K562 treated with DMSO at 1 percent for 12 hours (cell line): ENCODE data around the gene KIAA0040. TPM values are rescaled to one million over a fixed set of nuclear protein-coding genes. Genes with fewer than 3 reads are reported as not detected.

Experiments used
- total RNA-seq: library from RNA; unstranded; fragments of 300-600 nt; gene quantifications from 2 replicates; pipeline ENCODE4 v1.2.3, GENCODE V29; 2022; ENCODE audit not compliant: insufficient read depth

The KIAA0040 gene
- total RNA-seq = 9.9 and 30.8 TPM in 2 replicates

GRCh38 chr1:175192630-175193526 lies at the start of gene KIAA0040:
TSS of gene KIAA0040 (minus strand) at chr1:175192776. CDS start at chr1:175161013, 31,763 bp downstream.

Other genes starting within 250 kb of the KIAA0040 start
- gene CACYBP, start 192.8 kb downstream of the KIAA0040 start, total RNA-seq = 156 and 213 TPM in 2 replicates
- 11.3 and 20.7 TPM in 2 replicates for gene MRPS14, start 169.4 kb downstream of the KIAA0040 start, total RNA-seq
- gene TNN, start 124.9 kb downstream of the KIAA0040 start, total RNA-seq = 0.14 TPM in 1 of 2 replicates, not detected in the other